ENCODE data around the gene MS4A4E.
"Not testable (repeated sequence)": the region's sequence is repeated elsewhere in the genome, so short reads cannot be mapped to it uniquely, and the experiment has no call there.

The MS4A4E gene

DNA sequence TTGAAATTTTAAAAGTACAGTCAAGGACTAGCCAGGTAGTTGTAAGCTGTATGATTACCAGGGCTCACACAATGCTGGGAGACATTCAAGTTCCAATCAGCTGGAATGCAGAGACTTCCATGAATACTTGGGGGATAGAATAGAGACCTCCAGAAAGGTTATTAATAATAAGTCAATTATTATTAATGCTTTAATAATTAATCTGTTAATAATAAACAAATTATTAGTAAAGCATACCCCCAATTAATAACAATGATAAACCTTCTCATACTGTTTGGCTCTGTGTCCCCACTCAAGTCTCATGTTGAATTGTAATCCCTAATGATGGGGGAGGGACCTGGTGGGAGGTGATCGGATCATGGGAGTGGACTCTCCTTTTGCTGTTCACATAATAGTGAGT is 45.5 kb downstream of the MS4A4E start:
- H3K27ac Mint-ChIP-seq: no peak overlapping the region
- H3K4me3 Mint-ChIP-seq: no peak overlapping the region
- H3K36me3 Mint-ChIP-seq: no peaks in the 10 kb centered on the region
- no peak for ATAC-seq
- H3K4me1 Mint-ChIP-seq: no peaks in the 10 kb centered on the region
- no peak for DNase-seq (ENCODE audit: low spot score in 2 of 2)
- no peaks in the 10 kb centered on the region for H3K9me3 Mint-ChIP-seq

GRCh38 chr11:60195923-60196368 is 47.0 kb downstream of the MS4A4E start:
- no peaks in the 10 kb centered on the region for H3K36me3 Mint-ChIP-seq
- DNase-seq (ENCODE audit: low spot score in 2 of 2): no peak
- no peak overlapping the region for H3K4me3 Mint-ChIP-seq
- H3K27ac Mint-ChIP-seq: no peak overlapping the region
- H3K9me3 Mint-ChIP-seq: no peaks in the 10 kb centered on the region
- no peaks in the 10 kb centered on the region for H3K4me1 Mint-ChIP-seq
- ATAC-seq: no peak

- Mint-ChIP-seq H3K36me3 (no peaks in the 10 kb centered on the region), H3K9me3 (no peaks in the 10 kb centered on the region), H3K27ac (no peak overlapping the region), H3K4me1 (no peaks in the 10 kb centered on the region), H3K4me3 (no peak overlapping the region)
- DNase-seq (ENCODE audit: low spot score in 2 of 2) (no peak), ATAC-seq (no peak)
Measured at GRCh38 chr11:60194511-60194910, 48.4 kb downstream of the MS4A4E start.

- Mint-ChIP-seq H3K4me3 (no peak overlapping the region), H3K27ac (no peak overlapping the region), H3K36me3 (no peaks in the 10 kb centered on the region), H3K9me3 (no peaks in the 10 kb centered on the region), H3K4me1 (no peaks in the 10 kb centered on the region)
- peak; percentile 47 to 83 for DNase-seq (ENCODE audit: low spot score in 2 of 2)
- peak; percentile 94 for ATAC-seq
Measured at GRCh38 chr11:60193687-60194433, 49.1 kb downstream of the MS4A4E start.

- H3K4me1 Mint-ChIP-seq; H3K36me3 Mint-ChIP-seq; H3K27ac Mint-ChIP-seq; ATAC-seq; DNase-seq (ENCODE audit: low spot score in 2 of 2); H3K4me3 Mint-ChIP-seq; H3K9me3 Mint-ChIP-seq: not testable (repeated sequence)
Measured at GRCh38 chr11:60192564-60192963, 50.4 kb downstream of the MS4A4E start.

DNA sequence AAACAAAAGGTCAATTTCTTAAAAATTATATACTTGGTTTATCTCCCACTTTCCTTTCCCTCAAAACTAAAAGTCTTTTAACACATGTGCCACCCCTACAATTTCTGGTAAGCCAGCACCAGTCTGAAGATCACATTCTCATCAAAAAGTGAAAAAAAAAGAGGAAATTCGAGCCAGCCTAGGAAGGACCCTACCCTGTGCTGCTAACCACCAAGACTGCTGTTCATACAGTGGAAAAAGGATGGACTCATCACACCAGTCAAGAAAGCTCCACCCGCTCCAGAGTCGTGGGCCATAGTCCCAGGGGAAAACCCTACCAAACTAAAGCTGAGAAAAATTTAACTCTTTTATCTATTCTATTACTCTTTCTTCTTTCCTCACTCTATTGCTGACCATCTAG is 54.5 kb downstream of the MS4A4E start:
- H3K9me3 Mint-ChIP-seq; H3K36me3 Mint-ChIP-seq; H3K4me1 Mint-ChIP-seq; H3K4me3 Mint-ChIP-seq; ATAC-seq; DNase-seq (ENCODE audit: low spot score in 2 of 2); H3K27ac Mint-ChIP-seq: not testable (repeated sequence)

DNA sequence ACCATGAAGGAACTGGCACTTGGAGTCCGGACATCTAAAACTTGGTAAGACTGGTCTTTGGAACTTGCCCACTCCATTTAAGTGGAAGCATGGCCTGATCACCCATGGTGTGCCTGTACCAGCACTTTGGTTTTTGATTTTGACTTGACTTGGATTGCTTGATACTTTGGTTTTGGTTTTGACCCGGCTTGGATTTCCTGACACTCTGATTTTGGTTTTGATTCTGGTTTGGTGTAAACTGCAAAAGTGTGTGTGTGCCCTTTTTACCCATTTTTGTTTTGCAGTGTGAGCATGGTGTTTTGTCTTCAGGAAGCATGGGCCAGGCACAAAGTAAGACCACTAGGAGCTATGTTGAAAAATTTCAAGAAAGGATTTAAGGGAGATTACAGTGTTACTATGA is 56.8 kb downstream of the MS4A4E start:
- not testable (repeated sequence) for H3K9me3 Mint-ChIP-seq; DNase-seq (ENCODE audit: low spot score in 2 of 2); H3K4me1 Mint-ChIP-seq; H3K4me3 Mint-ChIP-seq; H3K36me3 Mint-ChIP-seq; ATAC-seq; H3K27ac Mint-ChIP-seq

DNA sequence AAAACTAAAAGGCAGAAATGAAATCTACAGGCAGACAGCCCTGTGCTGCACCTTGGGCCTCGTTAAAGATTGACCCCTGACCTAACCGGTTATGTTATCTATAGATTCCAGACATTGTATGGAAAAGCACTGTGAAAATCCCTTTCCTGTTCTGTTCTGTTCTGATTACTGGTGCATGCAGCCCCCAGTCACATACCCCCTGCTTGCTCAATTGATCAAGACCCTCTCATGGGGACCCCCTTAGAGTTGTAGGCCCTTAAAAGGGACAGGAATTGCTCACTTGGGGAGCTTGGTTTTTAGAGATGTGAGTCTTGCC is 57.5 kb downstream of the MS4A4E start:
- ATAC-seq; H3K9me3 Mint-ChIP-seq; H3K4me1 Mint-ChIP-seq; DNase-seq (ENCODE audit: low spot score in 2 of 2); H3K36me3 Mint-ChIP-seq; H3K27ac Mint-ChIP-seq; H3K4me3 Mint-ChIP-seq: not testable (repeated sequence)

GRCh38 chr11:60184824-60185511 is 58.0 kb downstream of the MS4A4E start:
- Mint-ChIP-seq H3K4me3 (no peak overlapping the region), H3K36me3 (no peaks in the 10 kb centered on the region), H3K27ac (no peak overlapping the region), H3K9me3 (peaks cover 2% of the 10 kb centered on the region), H3K4me1 (no peaks in the 10 kb centered on the region)
- ATAC-seq: no peak
- DNase-seq (ENCODE audit: low spot score in 2 of 2): no peak

- ATAC-seq (no peak), DNase-seq (ENCODE audit: low spot score in 2 of 2) (no peak)
- no peak overlapping the region for H3K4me3 Mint-ChIP-seq
- H3K9me3 Mint-ChIP-seq: peaks cover 2% of the 10 kb centered on the region
- no peaks in the 10 kb centered on the region for H3K4me1 Mint-ChIP-seq
- no peak overlapping the region for H3K27ac Mint-ChIP-seq
- no peaks in the 10 kb centered on the region for H3K36me3 Mint-ChIP-seq
Measured at GRCh38 chr11:60183591-60184205, 59.2 kb downstream of the MS4A4E start.

GRCh38 chr11:60182541-60183330 is 60.2 kb downstream of the MS4A4E start, which contains the start of gene MS4A6A:
Gene MS4A6A, minus strand, starts transcription at chr11:60183083. Its CDS starts 1,356 bp downstream, at chr11:60181727.
- no peak within 1 kb of the TSS for H3K4me3 Mint-ChIP-seq
- no peak for DNase-seq (ENCODE audit: low spot score in 2 of 2)
- no peak for ATAC-seq
- peaks cover 2% of the 10 kb centered on the region for H3K9me3 Mint-ChIP-seq
- no peak within 1 kb of the TSS for H3K27ac Mint-ChIP-seq
- H3K4me1 Mint-ChIP-seq: no peaks in the 10 kb centered on the region
- H3K36me3 Mint-ChIP-seq: no peaks in the 10 kb centered on the region

DNA sequence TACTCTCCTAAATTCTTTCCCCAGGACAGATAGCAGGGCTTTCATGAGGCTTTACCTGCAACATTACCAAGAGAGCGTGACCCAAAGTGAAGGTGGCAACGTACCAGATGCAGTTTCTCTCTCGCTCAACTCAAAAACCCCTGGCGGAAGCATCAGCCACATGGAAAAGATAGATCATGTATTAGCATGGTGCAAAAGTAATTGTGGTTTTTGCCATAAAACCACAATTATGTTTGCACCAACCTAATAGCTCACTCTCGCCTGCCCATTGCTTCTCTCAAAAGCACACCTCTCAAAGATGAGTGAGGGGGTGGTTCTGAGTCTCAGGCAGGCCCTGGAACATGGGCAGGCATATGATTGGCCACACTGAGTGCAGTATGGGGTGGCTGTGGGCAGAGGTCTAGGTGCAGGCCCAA is 67.1 kb downstream of the MS4A4E start:
- no peak for DNase-seq (ENCODE audit: low spot score in 2 of 2)
- Mint-ChIP-seq H3K9me3 (no peaks in the 10 kb centered on the region), H3K36me3 (no peaks in the 10 kb centered on the region), H3K4me1 (peaks cover 7% of the 10 kb centered on the region), H3K4me3 (no peak overlapping the region), H3K27ac (peak overlapping the region; percentile 35)
- ATAC-seq: peak; percentile 62

DNA sequence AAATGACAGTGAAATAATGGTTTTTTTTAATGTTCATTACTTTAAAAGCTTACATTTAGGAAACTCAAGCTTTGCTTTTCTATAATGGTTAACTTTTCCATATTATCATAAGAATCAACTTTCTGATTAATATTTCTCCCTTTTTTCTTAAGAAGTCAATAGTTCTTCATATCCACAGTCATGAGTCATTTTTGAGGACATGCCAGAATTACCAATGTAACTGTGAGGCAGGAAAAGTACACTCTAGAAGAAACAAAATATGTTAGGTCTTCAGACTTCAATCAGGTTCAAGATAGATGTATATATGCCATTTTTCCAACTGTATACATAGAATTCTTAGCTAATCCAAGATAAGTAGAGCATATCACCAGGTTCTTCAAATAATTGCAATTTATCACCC is 70.9 kb downstream of the MS4A4E start:
- Mint-ChIP-seq H3K4me1 (peaks cover 7% of the 10 kb centered on the region), H3K4me3 (no peak overlapping the region), H3K27ac (no peak overlapping the region), H3K36me3 (no peaks in the 10 kb centered on the region), H3K9me3 (no peaks in the 10 kb centered on the region)
- ATAC-seq (no peak), DNase-seq (ENCODE audit: low spot score in 2 of 2) (no peak)

DNA sequence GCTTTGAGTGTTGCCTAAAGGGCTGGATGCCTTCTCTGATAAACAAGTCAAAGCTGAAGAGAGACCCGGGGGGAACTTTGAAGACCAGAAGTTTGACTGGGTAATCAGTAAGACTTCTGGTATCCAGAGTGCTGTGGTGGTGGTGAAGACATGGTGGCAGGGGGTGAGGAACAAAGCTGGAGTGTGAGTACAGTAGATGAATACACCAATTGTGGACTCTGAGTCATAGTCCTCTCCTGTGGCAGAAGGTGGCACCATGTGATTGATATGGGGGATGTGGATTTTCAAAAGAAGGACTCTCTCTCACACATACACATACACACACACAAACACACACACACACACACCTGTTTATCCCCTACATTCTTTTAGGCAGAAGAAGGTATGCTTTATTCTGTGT is 72.4 kb downstream of the MS4A4E start:
- no peaks in the 10 kb centered on the region for H3K9me3 Mint-ChIP-seq
- H3K4me3 Mint-ChIP-seq: no peak overlapping the region
- DNase-seq (ENCODE audit: low spot score in 2 of 2) (no peak), ATAC-seq (no peak)
- no peaks in the 10 kb centered on the region for H3K4me1 Mint-ChIP-seq
- no peak overlapping the region for H3K27ac Mint-ChIP-seq
- no peaks in the 10 kb centered on the region for H3K36me3 Mint-ChIP-seq

DNA sequence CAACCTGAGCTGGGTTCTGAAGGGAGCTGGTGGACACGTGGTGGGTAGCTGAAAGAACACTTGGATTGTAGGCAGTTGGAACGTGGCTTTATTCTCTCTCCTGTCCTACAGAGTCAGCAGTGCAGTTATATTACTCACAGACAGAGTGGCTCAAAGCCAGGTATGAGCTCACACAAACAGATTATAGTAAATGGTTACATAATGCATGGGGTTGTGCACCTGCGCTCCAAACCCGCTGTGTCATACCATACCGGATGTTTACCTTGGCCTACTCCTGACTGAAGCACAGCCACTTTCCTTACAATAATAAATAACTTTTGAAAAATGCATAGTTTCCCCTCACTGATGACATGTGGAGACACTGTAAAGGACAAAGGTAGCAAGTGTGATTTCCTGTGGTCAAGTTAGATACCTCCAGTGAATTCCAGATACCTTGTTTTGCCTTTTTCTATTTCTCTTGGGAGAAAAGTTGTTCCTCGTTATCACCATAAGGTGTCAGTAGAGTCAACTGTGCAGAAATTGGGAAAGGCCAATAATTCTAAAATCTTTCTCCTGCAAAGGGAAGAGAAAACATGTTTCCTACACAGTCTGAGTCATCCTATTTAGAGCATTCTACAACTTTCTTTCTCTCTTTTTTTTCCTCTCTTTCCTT is 73.5 kb downstream of the MS4A4E start:
- Mint-ChIP-seq H3K4me3 (no peak overlapping the region), H3K4me1 (peaks cover 5% of the 10 kb centered on the region), H3K27ac (no peak overlapping the region), H3K9me3 (no peaks in the 10 kb centered on the region), H3K36me3 (no peaks in the 10 kb centered on the region)
- ATAC-seq: no peak
- no peak for DNase-seq (ENCODE audit: low spot score in 2 of 2)

Measured in stimulated activated effector memory CD8-positive, alpha-beta T cell treated with anti-CD3 and anti-CD28 coated beads, Interleukin-12 subunit alpha, Interleukin-12 subunit beta, amount 100 ng/mL, for 72 hours (primary cell).